Tibial artery (tissue), 4 donors: ENCODE data around the gene TNFAIP8L3.

Experiments used
- DNase-seq, 2 donors: peaks; one replicate each; pipeline ENCODE4 v3.0.0-alpha.2; 2019
- H3K27ac ChIP-seq, 2 donors: fragments of 200-600 bp; sonication (generic) in 1 of 2; 1 replicate in 1 of 2; 2 replicates in 1 of 2; pipeline ENCODE4 v1.5.1; 2018 to 2019; ENCODE audit warnings: mild to moderate bottlenecking in 1 of 2
- H3K27me3 ChIP-seq, 2 donors: fragments of 200-600 bp; sonication (generic) in 1 of 2; one replicate each; pipeline versions ENCODE4 v1.5.1 to v1.6.0; 2016 to 2019
- H3K36me3 ChIP-seq, 3 donors: fragments of 200-600 bp; sonication (generic) in 2 of 3; one replicate each; pipeline ENCODE4 v1.5.1; 2016 to 2019; ENCODE audit warnings: mild to moderate bottlenecking in 2 of 3
- H3K4me1 ChIP-seq, 4 donors: fragments of 200-600 bp; sonication (generic) in 2 of 4; 1 replicate in 3 of 4; 2 replicates in 1 of 4; pipeline ENCODE4 v1.5.1; 2016 to 2019
- H3K4me3 ChIP-seq, 2 donors: fragments of 200-600 bp; sonication (generic) in 1 of 2; 1 replicate in 1 of 2; 2 replicates in 1 of 2; pipeline ENCODE4 v1.5.1; 2018 to 2019; ENCODE audit warnings: mild to moderate bottlenecking in 2 of 2
- H3K9me3 ChIP-seq, 3 donors: fragments of 200-600 bp; sonication (generic) in 1 of 3; one replicate each; pipeline ENCODE4 v1.5.1; 2016 to 2019
- CTCF ChIP-seq, 2 experiments: fragments of 200-600 bp in 1 of 2; fragments of 450-650 bp in 1 of 2; IDR thresholded peaks; one replicate each; pipeline ENCODE4 v1.5.1; 2017 to 2019; ENCODE audit warnings: antibody characterized with exemption in 2 of 2, mild to moderate bottlenecking in 1 of 2, moderate library complexity in 1 of 2
- intact Hi-C: fragments of 100-400 bp; cut with DNase I; formaldehyde crosslinking; loops from one replicate; pipeline ENCODE4 v1.15.0; 2023; ENCODE audit warnings: low total_unique reads

TNFAIP8L3 gene

GRCh38 chr15:51121118-51121517, 26.4 kb upstream of the TNFAIP8L3 start:
- DNase-seq = peak; percentile 65 to 82
- peak in 1 of 2 experiments; percentile 9 for TF ChIP-seq CTCF (IDR thresholded peaks at IDR 0.05)
- Histone ChIP-seq H3K9me3 (no peaks in the 10 kb centered on the region), H3K27me3 (no peaks in the 10 kb centered on the region), H3K4me1 (peaks cover 0 to 27% (median 2%) of the 10 kb centered on the region in 4 donors), H3K27ac (peak overlapping the region; percentile 46 to 55), H3K36me3 (no peaks in the 10 kb centered on the region), H3K4me3 (no peak overlapping the region)
- intact Hi-C loops = no loop called here

GRCh38 chr15:51119120-51119519, 24.4 kb upstream of the TNFAIP8L3 start:
- Histone ChIP-seq H3K9me3 (no peaks in the 10 kb centered on the region), H3K4me1 (peaks cover 0 to 42% (median 15%) of the 10 kb centered on the region in 4 donors), H3K27me3 (no peaks in the 10 kb centered on the region), H3K27ac (no peak overlapping the region), H3K36me3 (no peaks in the 10 kb centered on the region), H3K4me3 (no peak overlapping the region)
- no peak for DNase-seq
- intact Hi-C loops = no loop called here
- no peak for TF ChIP-seq CTCF (IDR thresholded peaks at IDR 0.05)

- intact Hi-C loops = no loop called here
- H3K27me3 ChIP-seq = no peaks in the 10 kb centered on the region
- no peaks in the 10 kb centered on the region for H3K36me3 ChIP-seq
- TF ChIP-seq CTCF (IDR thresholded peaks at IDR 0.05) = no peak
- no peak overlapping the region for H3K4me3 ChIP-seq
- no peak overlapping the region for H3K27ac ChIP-seq
- no peak for DNase-seq
- peaks cover 0 to 47% (median 20%) of the 10 kb centered on the region in 4 donors for H3K4me1 ChIP-seq
- no peaks in the 10 kb centered on the region for H3K9me3 ChIP-seq
Observed at GRCh38 chr15:51117270-51117669, 22.6 kb upstream of the TNFAIP8L3 start.

GRCh38 chr15:51114437-51115119, 19.9 kb upstream of the TNFAIP8L3 start:
- Histone ChIP-seq H3K4me3 (no peak overlapping the region), H3K9me3 (no peaks in the 10 kb centered on the region), H3K36me3 (no peaks in the 10 kb centered on the region), H3K4me1 (peaks cover 0 to 53% (median 38%) of the 10 kb centered on the region in 4 donors), H3K27ac (peak overlapping the region; percentile 57 to 66), H3K27me3 (no peaks in the 10 kb centered on the region)
- intact Hi-C loops = loop anchor here (2.0 kb wide), 1 partner anchor 20 kb away; the partner anchor contains the start of gene TNFAIP8L3
- TF ChIP-seq CTCF (IDR thresholded peaks at IDR 0.05) = no peak
- DNase-seq = peak; percentile 61 to 85

GRCh38 chr15:51112078-51112477, 17.4 kb upstream of the TNFAIP8L3 start:
- Histone ChIP-seq H3K36me3 (no peaks in the 10 kb centered on the region), H3K4me1 (peaks cover 0 to 70% (median 43%) of the 10 kb centered on the region in 4 donors), H3K27me3 (no peaks in the 10 kb centered on the region), H3K4me3 (no peak overlapping the region), H3K27ac (peak overlapping the region; percentile 83 to 85), H3K9me3 (no peaks in the 10 kb centered on the region)
- intact Hi-C loops = no loop called here
- no peak for TF ChIP-seq CTCF (IDR thresholded peaks at IDR 0.05)
- DNase-seq = no peak
